Karpas-422 (cell line): Measurements from ENCODE around the gene ADAMTS18. TPM values are rescaled to one million over a fixed set of nuclear protein-coding genes. Genes with fewer than 3 reads are reported as not detected.
"Not testable (repeated sequence)": the region's sequence is repeated elsewhere in the genome, so short reads cannot be mapped to it uniquely, and the experiment has no call there.

Experiments used
- DNase-seq: peaks from one replicate; pipeline ENCODE4 v3.0.0-alpha.2; 2015
- H2AFZ ChIP-seq: fragments of 200-600 bp; sonication (generic); 2 replicates; pipeline ENCODE4 v1.6.1; 2014; ENCODE audit warnings: antibody characterized with exemption, low read length, mixed read lengths
- H3K27ac ChIP-seq: fragments of 200-600 bp; sonication (generic); 2 replicates; pipeline ENCODE4 v1.5.1; 2014; ENCODE audit warnings: mild to moderate bottlenecking, low read length, moderate library complexity
- H3K27me3 ChIP-seq: fragments of 200-600 bp; sonication (generic); 2 replicates; pipeline ENCODE4 v1.6.1; 2014; ENCODE audit warnings: low read length, mixed read lengths
- H3K36me3 ChIP-seq: fragments of 200-600 bp; sonication (generic); 2 replicates; pipeline ENCODE4 v1.6.1; 2014; ENCODE audit warnings: low read length, mixed read lengths; ENCODE audit not compliant: insufficient read depth
- H3K4me1 ChIP-seq: fragments of 200-600 bp; sonication (generic); 2 replicates; pipeline ENCODE4 v1.6.1; 2014; ENCODE audit warnings: mild to moderate bottlenecking, low read length, mixed read lengths
- H3K4me2 ChIP-seq: fragments of 200-600 bp; sonication (generic); 2 replicates; pipeline ENCODE4 v1.6.1; 2014; ENCODE audit warnings: low read length, low read depth, mild to moderate bottlenecking; ENCODE audit not compliant: poor library complexity, severe bottlenecking
- H3K4me3 ChIP-seq: fragments of 200-600 bp; sonication (generic); 2 replicates; pipeline ENCODE4 v1.5.1; 2014; ENCODE audit warnings: mild to moderate bottlenecking, antibody characterized with exemption, low read length, mixed read lengths
- H3K79me2 ChIP-seq: fragments of 200-600 bp; sonication (generic); 2 replicates; pipeline ENCODE4 v1.6.1; 2014; ENCODE audit warnings: mild to moderate bottlenecking, low read length, mixed read lengths
- H3K9ac ChIP-seq: fragments of 200-600 bp; sonication (generic); 2 replicates; pipeline ENCODE4 v1.6.0; 2014; ENCODE audit warnings: low read length
- H3K9me2 ChIP-seq: fragments of 200-600 bp; sonication (generic), shearing (Covaris generic); replicated peaks from 2 replicates; pipeline ENCODE4 v1.6.0; 2014; ENCODE audit warnings: mild to moderate bottlenecking, low read length, moderate library complexity; ENCODE audit not compliant: insufficient read depth
- H3K9me3 ChIP-seq: fragments of 300-700, 200-600 bp; sonication (generic); 2 replicates; pipeline ENCODE4 v1.6.1; 2014; ENCODE audit warnings: low read length, mixed read lengths
- H4K20me1 ChIP-seq: fragments of 200-600 bp; sonication (generic); 2 replicates; pipeline ENCODE4 v1.6.1; 2014; ENCODE audit warnings: mild to moderate bottlenecking, antibody characterized with exemption, low read length, low read depth; ENCODE audit not compliant: insufficient read depth
- total RNA-seq: library from RNA; depleted of rRNA; stranded (reverse); fragments of >200 nt; shearing (Covaris generic); gene quantifications from 2 replicates; pipeline ENCODE4 v1.2.3, GENCODE V29; 2014; ENCODE audit warnings: low replicate concordance

Gene ADAMTS18
- total RNA-seq, 1 experiment from 2014 or later = not detected

- H3K27ac ChIP-seq = no peak overlapping the region
- no peak overlapping the region for H3K4me3 ChIP-seq
- H3K9me2 ChIP-seq = no peaks in the 10 kb centered on the region
- no peaks in the 10 kb centered on the region for H3K27me3 ChIP-seq
- no peaks in the 10 kb centered on the region for H3K79me2 ChIP-seq
- no peak overlapping the region for H3K9ac ChIP-seq
- H3K4me2 ChIP-seq = no peak overlapping the region
- no peaks in the 10 kb centered on the region for H3K36me3 ChIP-seq
- H3K4me1 ChIP-seq = no peaks in the 10 kb centered on the region
- no peaks in the 10 kb centered on the region for H3K9me3 ChIP-seq
- H2AFZ ChIP-seq = no peak overlapping the region
- no peaks in the 10 kb centered on the region for H4K20me1 ChIP-seq
- DNase-seq = no peak
Measured at GRCh38 chr16:77277571-77277970, 157.3 kb downstream of the ADAMTS18 start.

GRCh38 chr16:77277141-77277540, 157.7 kb downstream of the ADAMTS18 start:
- Histone ChIP-seq H3K27ac (no peak overlapping the region), H3K27me3 (no peaks in the 10 kb centered on the region), H3K36me3 (no peaks in the 10 kb centered on the region), H3K4me3 (no peak overlapping the region), H4K20me1 (no peaks in the 10 kb centered on the region), H3K4me2 (no peak overlapping the region), H3K4me1 (no peaks in the 10 kb centered on the region), H3K9me2 (no peaks in the 10 kb centered on the region), H2AFZ (no peak overlapping the region), H3K9ac (no peak overlapping the region), H3K9me3 (no peaks in the 10 kb centered on the region), H3K79me2 (no peaks in the 10 kb centered on the region)
- DNase-seq = no peak

DNA sequence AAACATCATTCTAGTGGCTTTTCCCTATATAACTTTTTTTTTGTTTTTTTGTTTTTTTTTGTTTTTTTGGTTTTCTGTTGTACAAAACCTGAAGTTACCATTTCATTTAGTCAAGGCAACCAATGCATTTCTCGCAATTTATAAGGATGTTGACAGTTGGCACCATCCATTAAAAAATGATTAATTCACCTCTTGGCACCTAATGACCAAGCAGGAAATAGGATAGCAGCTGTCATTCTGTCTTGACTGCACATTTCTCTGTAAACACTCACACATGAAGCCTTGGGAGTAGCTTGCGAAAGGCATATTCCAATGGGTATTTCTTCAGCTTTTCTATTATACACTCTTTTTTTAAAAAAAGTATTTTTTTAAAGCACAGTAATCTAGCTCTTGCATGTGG, 158.2 kb downstream of the ADAMTS18 start:
- H2AFZ ChIP-seq = no peak overlapping the region
- no peaks in the 10 kb centered on the region for H3K27me3 ChIP-seq
- no peaks in the 10 kb centered on the region for H3K9me3 ChIP-seq
- no peaks in the 10 kb centered on the region for H4K20me1 ChIP-seq
- H3K4me3 ChIP-seq = no peak overlapping the region
- no peak overlapping the region for H3K4me2 ChIP-seq
- DNase-seq = no peak
- H3K36me3 ChIP-seq = no peaks in the 10 kb centered on the region
- H3K9ac ChIP-seq = no peak overlapping the region
- no peaks in the 10 kb centered on the region for H3K79me2 ChIP-seq
- no peak overlapping the region for H3K27ac ChIP-seq
- H3K9me2 ChIP-seq = no peaks in the 10 kb centered on the region
- no peaks in the 10 kb centered on the region for H3K4me1 ChIP-seq

- not testable (repeated sequence) for H3K27ac ChIP-seq, H3K4me2 ChIP-seq, H4K20me1 ChIP-seq
Measured at GRCh38 chr16:77275303-77275702, 159.5 kb downstream of the ADAMTS18 start.

DNA sequence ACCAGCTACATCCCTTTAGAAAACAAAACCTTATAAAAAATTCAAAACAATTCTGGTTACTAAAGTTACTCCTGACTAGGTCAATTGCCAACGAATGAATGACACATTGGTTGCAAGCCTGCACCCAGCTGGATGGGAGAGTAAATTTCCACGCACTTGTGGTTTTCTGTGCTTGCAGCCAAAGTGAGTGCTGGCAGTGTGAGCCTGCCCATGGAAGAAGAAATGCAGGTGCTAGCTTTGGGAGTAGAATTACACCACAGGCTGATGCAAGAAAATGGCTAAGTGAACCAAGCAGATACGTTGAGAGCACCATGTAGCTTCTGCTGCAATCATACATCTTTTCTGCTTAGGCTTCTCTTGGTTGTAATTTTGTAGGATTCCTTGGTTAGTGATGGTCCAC, 161.0 kb downstream of the ADAMTS18 start:
- Histone ChIP-seq H3K27me3 (no peaks in the 10 kb centered on the region), H3K27ac (no peak overlapping the region), H3K79me2 (no peaks in the 10 kb centered on the region), H2AFZ (no peak overlapping the region), H3K4me1 (no peaks in the 10 kb centered on the region), H3K9me3 (no peaks in the 10 kb centered on the region), H4K20me1 (no peaks in the 10 kb centered on the region), H3K9ac (no peak overlapping the region), H3K4me2 (no peak overlapping the region), H3K9me2 (no peaks in the 10 kb centered on the region), H3K4me3 (no peak overlapping the region), H3K36me3 (no peaks in the 10 kb centered on the region)
- DNase-seq = no peak

More at GRCh38 chr16:77275303-77275702, 159.5 kb downstream of the ADAMTS18 start:
- not testable (repeated sequence) for H3K4me3 ChIP-seq, H3K9me3 ChIP-seq, H3K4me1 ChIP-seq, H3K9me2 ChIP-seq, H3K36me3 ChIP-seq, H3K27me3 ChIP-seq, H3K79me2 ChIP-seq, H2AFZ ChIP-seq, DNase-seq, H3K9ac ChIP-seq

DNA sequence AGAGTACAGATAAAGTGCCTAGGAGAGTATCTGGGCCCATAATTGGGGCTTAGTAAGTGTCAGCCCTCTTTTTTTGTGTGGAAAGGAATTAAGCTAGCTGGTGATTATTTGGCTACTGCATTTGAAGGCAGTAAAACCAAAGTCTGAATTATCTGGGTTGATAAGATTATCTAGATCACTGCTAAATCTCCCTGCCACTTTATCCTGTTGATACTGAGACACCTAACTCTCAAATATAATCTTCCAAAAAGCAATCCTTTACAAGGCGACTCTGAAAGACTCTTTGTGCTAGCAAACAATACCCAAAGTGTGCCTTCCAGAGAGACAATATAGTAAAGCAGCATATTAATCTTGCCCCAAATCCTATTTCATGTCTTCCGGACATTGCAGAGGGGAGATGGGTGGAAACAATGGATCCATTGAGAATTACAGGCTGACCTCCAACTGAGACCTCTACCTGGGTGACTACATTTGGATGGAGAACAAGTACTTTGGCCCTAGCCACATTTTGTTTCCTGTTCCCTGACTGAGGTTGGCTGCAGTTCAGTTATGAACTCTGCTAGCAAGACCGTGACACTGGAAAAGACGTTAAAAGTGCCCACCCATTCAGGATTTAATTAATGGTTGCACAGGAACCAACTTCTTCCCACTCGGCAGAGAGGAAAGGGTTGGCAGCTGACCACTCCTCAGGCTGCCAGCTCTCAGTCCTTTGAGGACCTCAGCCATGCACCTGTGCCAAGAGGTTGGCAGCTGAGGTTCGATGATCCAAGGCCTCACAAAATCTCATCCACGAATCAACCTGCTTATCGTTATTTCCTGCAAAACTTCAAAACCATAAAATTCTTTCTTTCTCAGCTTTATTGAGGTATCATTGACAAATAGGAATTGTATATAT, 163.1 kb downstream of the ADAMTS18 start:
- no peaks in the 10 kb centered on the region for H3K4me1 ChIP-seq
- no peak overlapping the region for H3K4me2 ChIP-seq
- no peaks in the 10 kb centered on the region for H3K9me2 ChIP-seq
- no peak overlapping the region for H3K27ac ChIP-seq
- DNase-seq = no peak
- H3K36me3 ChIP-seq = no peaks in the 10 kb centered on the region
- H3K4me3 ChIP-seq = no peak overlapping the region
- H3K9ac ChIP-seq = no peak overlapping the region
- H3K27me3 ChIP-seq = no peaks in the 10 kb centered on the region
- H3K79me2 ChIP-seq = no peaks in the 10 kb centered on the region
- H4K20me1 ChIP-seq = no peaks in the 10 kb centered on the region
- H2AFZ ChIP-seq = no peak overlapping the region
- no peaks in the 10 kb centered on the region for H3K9me3 ChIP-seq

DNA sequence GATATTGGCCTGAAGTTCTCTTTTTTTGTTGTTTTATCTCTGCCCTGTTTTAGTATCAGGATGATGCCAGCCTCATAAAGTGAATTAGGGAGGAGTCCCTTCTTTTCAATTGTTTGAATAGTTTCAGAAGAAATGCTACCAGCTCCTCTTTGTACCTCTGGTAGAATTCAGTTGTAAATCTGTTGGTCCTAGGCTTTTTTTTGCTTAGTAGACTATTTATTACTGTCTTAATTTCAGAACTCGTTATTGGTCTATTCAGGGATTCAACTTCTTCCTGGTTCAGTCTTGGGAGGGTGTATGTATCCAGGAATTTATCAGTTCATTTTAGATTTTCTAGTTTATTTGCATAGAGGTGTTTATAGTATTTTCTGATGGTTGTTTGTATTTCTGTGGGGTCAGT, 168.6 kb downstream of the ADAMTS18 start:
- not testable (repeated sequence) for H3K9me2 ChIP-seq, H3K4me3 ChIP-seq, H3K79me2 ChIP-seq, H3K27ac ChIP-seq, H4K20me1 ChIP-seq, H3K36me3 ChIP-seq, H3K9me3 ChIP-seq, DNase-seq, H2AFZ ChIP-seq, H3K4me2 ChIP-seq, H3K27me3 ChIP-seq, H3K4me1 ChIP-seq, H3K9ac ChIP-seq

DNA sequence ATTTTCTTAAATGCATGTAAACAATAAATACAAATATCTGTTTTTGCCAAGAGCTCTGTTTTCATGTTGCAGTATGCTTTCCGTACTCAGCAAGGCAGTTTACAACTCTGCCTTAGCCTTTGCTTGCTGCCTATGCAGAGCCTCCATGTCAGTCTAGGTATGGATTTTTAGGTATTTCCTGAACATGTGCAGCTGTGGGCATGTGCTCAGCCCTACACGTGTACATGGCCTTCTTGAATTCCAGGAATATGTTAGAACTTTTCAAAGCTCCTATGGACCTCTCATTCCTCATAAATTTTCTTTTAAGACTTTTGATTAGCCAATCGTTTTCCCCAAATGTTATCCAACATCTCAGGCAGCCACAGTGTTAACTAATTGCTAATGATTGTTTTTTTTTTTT, 171.9 kb downstream of the ADAMTS18 start:
- Histone ChIP-seq H3K27ac (no peak overlapping the region), H3K4me1 (no peaks in the 10 kb centered on the region), H3K9me3 (no peaks in the 10 kb centered on the region), H3K79me2 (no peaks in the 10 kb centered on the region), H3K4me3 (no peak overlapping the region), H3K4me2 (no peak overlapping the region), H2AFZ (no peak overlapping the region), H4K20me1 (no peaks in the 10 kb centered on the region), H3K36me3 (no peaks in the 10 kb centered on the region), H3K9ac (no peak overlapping the region), H3K27me3 (no peaks in the 10 kb centered on the region), H3K9me2 (no peaks in the 10 kb centered on the region)
- no peak for DNase-seq
